DOHH2 (cell line): Measurements from ENCODE around the gene CYP4F2.
"Not testable (repeated sequence)": the region's sequence is repeated elsewhere in the genome, so short reads cannot be mapped to it uniquely, and the experiment has no call there.

Experiments
- CTCF ChIP-seq: fragments of 200-600 bp; sonication (generic); IDR thresholded peaks from one replicate; pipeline ENCODE4 v1.5.1; 2014; ENCODE audit warnings: antibody characterized with exemption, mild to moderate bottlenecking, low read depth, low read length; ENCODE audit not compliant: poor library complexity, severe bottlenecking
- EZH2phosphoT487 ChIP-seq: fragments of 200-600 bp; sonication (generic); IDR thresholded peaks from 2 replicates; pipeline ENCODE4 v1.6.1; 2017; ENCODE audit warnings: borderline replicate concordance, mild to moderate bottlenecking, antibody characterized with exemption, low read length, moderate library complexity, mixed read lengths

- not testable (repeated sequence) for TF ChIP-seq CTCF, EZH2phosphoT487
Observed at GRCh38 chr19:15843894-15844222, 54.0 kb downstream of the CYP4F2 start.
